ENCODE data around the gene EXOC6B.

The EXOC6B gene

GRCh38 chr2:72185206-72185605 is 640.6 kb downstream of the EXOC6B start:
- Histone ChIP-seq H3K27ac (ENCODE audit: low read depth, low read length) (no peak overlapping the region), H4K5ac (ENCODE audit: low read length) (no peak overlapping the region), H4K8ac (ENCODE audit: low read depth, low read length) (no peak overlapping the region), H3K79me1 (ENCODE audit: low read length) (no peaks in the 10 kb centered on the region), H3K4ac (ENCODE audit: low read depth, low read length) (no peak overlapping the region), H3K9ac (ENCODE audit: low read length) (no peak overlapping the region), H2BK15ac (replicated peaks; ENCODE audit: low read depth) (no peak overlapping the region), H3K36me3 (ENCODE audit: control insufficient read depth, insufficient read depth, low read length) (no peaks in the 10 kb centered on the region), H3K4me3 (ENCODE audit: low read length) (no peak overlapping the region), H3K79me2 (ENCODE audit: control insufficient read depth, insufficient read depth, low read length) (no peaks in the 10 kb centered on the region), H3K56ac (ENCODE audit: low read length) (no peak overlapping the region), H3K23ac (ENCODE audit: low read length) (no peak overlapping the region), H2BK120ac (ENCODE audit: low read depth, low read length) (no peak overlapping the region), H2BK5ac (ENCODE audit: low read length) (no peak overlapping the region), H2AK5ac (ENCODE audit: low read length) (no peak overlapping the region), H3K27me3 (ENCODE audit: insufficient read depth, low read length, poor library complexity) (no peaks in the 10 kb centered on the region), H3K18ac (ENCODE audit: low read length) (no peak overlapping the region), H3K4me2 (ENCODE audit: low read length) (no peak overlapping the region), H3K4me1 (ENCODE audit: control insufficient read depth, low read depth, low read length) (no peaks in the 10 kb centered on the region)
- no peak for DNase-seq
- no CpG with 5 or more reads among the region's 1 CpG for whole genome bisulfite sequencing (ENCODE audit: extremely low coverage, insufficient coverage, low lambda C conversion rate)

DNA sequence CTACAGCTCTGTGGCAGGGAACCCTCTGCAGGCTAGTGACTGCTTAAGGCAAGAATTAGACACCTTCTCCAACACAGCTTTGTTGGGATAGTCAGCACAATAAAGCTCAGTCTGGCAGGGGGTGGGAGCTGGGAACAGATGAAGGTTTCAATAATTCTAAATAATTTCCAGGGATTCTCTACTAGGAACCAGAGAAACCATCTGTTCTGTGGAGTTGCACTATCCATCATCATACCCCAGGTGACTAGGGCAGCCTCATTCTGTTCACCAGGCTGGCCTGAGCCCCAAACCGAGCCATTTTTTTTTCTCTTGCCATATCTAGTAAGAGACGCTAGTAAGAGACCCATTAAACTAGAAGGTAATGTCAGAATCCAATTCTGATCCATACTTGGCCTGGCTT is 642.4 kb downstream of the EXOC6B start:
- Histone ChIP-seq H3K27ac (ENCODE audit: low read depth, low read length) (no peak overlapping the region), H3K4me3 (ENCODE audit: low read length) (no peak overlapping the region), H3K36me3 (ENCODE audit: control insufficient read depth, insufficient read depth, low read length) (no peaks in the 10 kb centered on the region), H3K27me3 (ENCODE audit: insufficient read depth, low read length, poor library complexity) (no peaks in the 10 kb centered on the region), H2AK5ac (ENCODE audit: low read length) (no peak overlapping the region), H2BK15ac (replicated peaks; ENCODE audit: low read depth) (no peak overlapping the region), H3K23ac (ENCODE audit: low read length) (no peak overlapping the region), H2BK120ac (ENCODE audit: low read depth, low read length) (no peak overlapping the region), H3K4me1 (ENCODE audit: control insufficient read depth, low read depth, low read length) (no peaks in the 10 kb centered on the region), H3K56ac (ENCODE audit: low read length) (no peak overlapping the region), H3K4me2 (ENCODE audit: low read length) (no peak overlapping the region), H3K9ac (ENCODE audit: low read length) (no peak overlapping the region), H2BK5ac (ENCODE audit: low read length) (no peak overlapping the region), H3K79me2 (ENCODE audit: control insufficient read depth, insufficient read depth, low read length) (no peaks in the 10 kb centered on the region), H3K4ac (ENCODE audit: low read depth, low read length) (no peak overlapping the region), H3K18ac (ENCODE audit: low read length) (no peak overlapping the region), H3K79me1 (ENCODE audit: low read length) (no peaks in the 10 kb centered on the region), H4K8ac (ENCODE audit: low read depth, low read length) (no peak overlapping the region), H4K5ac (ENCODE audit: low read length) (no peak overlapping the region)
- no CpG with 5 or more reads among the region's 2 CpGs for WGBS (ENCODE audit: extremely low coverage, insufficient coverage, low lambda C conversion rate)
- DNase-seq: no peak

GRCh38 chr2:72183016-72183415 is 642.8 kb downstream of the EXOC6B start:
- no peak overlapping the region for H3K18ac ChIP-seq (ENCODE audit: low read length)
- no peaks in the 10 kb centered on the region for H3K79me2 ChIP-seq (ENCODE audit: control insufficient read depth, insufficient read depth, low read length)
- H3K36me3 ChIP-seq (ENCODE audit: control insufficient read depth, insufficient read depth, low read length): no peaks in the 10 kb centered on the region
- no peak overlapping the region for H3K56ac ChIP-seq (ENCODE audit: low read length)
- H4K8ac ChIP-seq (ENCODE audit: low read depth, low read length): no peak overlapping the region
- no peak overlapping the region for H3K4me3 ChIP-seq (ENCODE audit: low read length)
- H2AK5ac ChIP-seq (ENCODE audit: low read length): no peak overlapping the region
- H3K27me3 ChIP-seq (ENCODE audit: insufficient read depth, low read length, poor library complexity): no peaks in the 10 kb centered on the region
- no peak overlapping the region for H4K5ac ChIP-seq (ENCODE audit: low read length)
- H3K79me1 ChIP-seq (ENCODE audit: low read length): no peaks in the 10 kb centered on the region
- no peak overlapping the region for H3K9ac ChIP-seq (ENCODE audit: low read length)
- no peak overlapping the region for H3K23ac ChIP-seq (ENCODE audit: low read length)
- no peak for DNase-seq
- no peak overlapping the region for H2BK15ac ChIP-seq (replicated peaks; ENCODE audit: low read depth)
- no peak overlapping the region for H2BK120ac ChIP-seq (ENCODE audit: low read depth, low read length)
- no peak overlapping the region for H2BK5ac ChIP-seq (ENCODE audit: low read length)
- H3K27ac ChIP-seq (ENCODE audit: low read depth, low read length): no peak overlapping the region
- H3K4me1 ChIP-seq (ENCODE audit: control insufficient read depth, low read depth, low read length): no peaks in the 10 kb centered on the region
- no peak overlapping the region for H3K4ac ChIP-seq (ENCODE audit: low read depth, low read length)
- no peak overlapping the region for H3K4me2 ChIP-seq (ENCODE audit: low read length)

- Histone ChIP-seq H2BK5ac (ENCODE audit: low read length) (no peak overlapping the region), H3K4me2 (ENCODE audit: low read length) (no peak overlapping the region), H3K27me3 (ENCODE audit: insufficient read depth, low read length, poor library complexity) (no peaks in the 10 kb centered on the region), H3K23ac (ENCODE audit: low read length) (no peak overlapping the region), H3K79me2 (ENCODE audit: control insufficient read depth, insufficient read depth, low read length) (no peaks in the 10 kb centered on the region), H3K56ac (ENCODE audit: low read length) (no peak overlapping the region), H2BK15ac (replicated peaks; ENCODE audit: low read depth) (no peak overlapping the region), H3K4ac (ENCODE audit: low read depth, low read length) (no peak overlapping the region), H3K79me1 (ENCODE audit: low read length) (no peaks in the 10 kb centered on the region), H3K4me3 (ENCODE audit: low read length) (no peak overlapping the region), H3K27ac (ENCODE audit: low read depth, low read length) (no peak overlapping the region), H2AK5ac (ENCODE audit: low read length) (no peak overlapping the region), H4K8ac (ENCODE audit: low read depth, low read length) (no peak overlapping the region), H4K5ac (ENCODE audit: low read length) (no peak overlapping the region), H3K4me1 (ENCODE audit: control insufficient read depth, low read depth, low read length) (no peaks in the 10 kb centered on the region), H2BK120ac (ENCODE audit: low read depth, low read length) (no peak overlapping the region), H3K18ac (ENCODE audit: low read length) (no peak overlapping the region), H3K36me3 (ENCODE audit: control insufficient read depth, insufficient read depth, low read length) (no peaks in the 10 kb centered on the region), H3K9ac (ENCODE audit: low read length) (no peak overlapping the region)
- DNase-seq: no peak
- no CpG with 5 or more reads among the region's 4 CpGs for WGBS (ENCODE audit: extremely low coverage, insufficient coverage, low lambda C conversion rate)
Observed at GRCh38 chr2:72182547-72182946, 643.3 kb downstream of the EXOC6B start.

- no peak overlapping the region for H2BK120ac ChIP-seq (ENCODE audit: low read depth, low read length)
- H3K79me1 ChIP-seq (ENCODE audit: low read length): no peaks in the 10 kb centered on the region
- H4K5ac ChIP-seq (ENCODE audit: low read length): no peak overlapping the region
- no peak overlapping the region for H3K56ac ChIP-seq (ENCODE audit: low read length)
- no peak overlapping the region for H3K4me3 ChIP-seq (ENCODE audit: low read length)
- H3K4ac ChIP-seq (ENCODE audit: low read depth, low read length): no peak overlapping the region
- H3K18ac ChIP-seq (ENCODE audit: low read length): no peak overlapping the region
- no peaks in the 10 kb centered on the region for H3K27me3 ChIP-seq (ENCODE audit: insufficient read depth, low read length, poor library complexity)
- no peak overlapping the region for H4K8ac ChIP-seq (ENCODE audit: low read depth, low read length)
- no peak overlapping the region for H2BK5ac ChIP-seq (ENCODE audit: low read length)
- H2AK5ac ChIP-seq (ENCODE audit: low read length): no peak overlapping the region
- H3K79me2 ChIP-seq (ENCODE audit: control insufficient read depth, insufficient read depth, low read length): no peaks in the 10 kb centered on the region
- WGBS (ENCODE audit: extremely low coverage, insufficient coverage, low lambda C conversion rate): no CpG with 5 or more reads among the region's 2 CpGs
- H3K4me2 ChIP-seq (ENCODE audit: low read length): no peak overlapping the region
- H3K4me1 ChIP-seq (ENCODE audit: control insufficient read depth, low read depth, low read length): no peaks in the 10 kb centered on the region
- H3K27ac ChIP-seq (ENCODE audit: low read depth, low read length): peak overlapping the region; percentile 29
- no peak overlapping the region for H3K9ac ChIP-seq (ENCODE audit: low read length)
- H3K36me3 ChIP-seq (ENCODE audit: control insufficient read depth, insufficient read depth, low read length): no peaks in the 10 kb centered on the region
- peak; percentile 71 for DNase-seq
- no peak overlapping the region for H3K23ac ChIP-seq (ENCODE audit: low read length)
- H2BK15ac ChIP-seq (replicated peaks; ENCODE audit: low read depth): no peak overlapping the region
Observed at GRCh38 chr2:72181616-72182015, 644.2 kb downstream of the EXOC6B start.

GRCh38 chr2:72180351-72180750 is 645.5 kb downstream of the EXOC6B start:
- no peak overlapping the region for H3K27ac ChIP-seq (ENCODE audit: low read depth, low read length)
- H3K56ac ChIP-seq (ENCODE audit: low read length): no peak overlapping the region
- no peak overlapping the region for H3K4me2 ChIP-seq (ENCODE audit: low read length)
- no peaks in the 10 kb centered on the region for H3K27me3 ChIP-seq (ENCODE audit: insufficient read depth, low read length, poor library complexity)
- no peak overlapping the region for H2AK5ac ChIP-seq (ENCODE audit: low read length)
- no peak overlapping the region for H2BK5ac ChIP-seq (ENCODE audit: low read length)
- DNase-seq: no peak
- H2BK120ac ChIP-seq (ENCODE audit: low read depth, low read length): no peak overlapping the region
- H4K8ac ChIP-seq (ENCODE audit: low read depth, low read length): no peak overlapping the region
- H3K79me2 ChIP-seq (ENCODE audit: control insufficient read depth, insufficient read depth, low read length): no peaks in the 10 kb centered on the region
- H3K36me3 ChIP-seq (ENCODE audit: control insufficient read depth, insufficient read depth, low read length): no peaks in the 10 kb centered on the region
- no peak overlapping the region for H4K5ac ChIP-seq (ENCODE audit: low read length)
- H2BK15ac ChIP-seq (replicated peaks; ENCODE audit: low read depth): no peak overlapping the region
- no peak overlapping the region for H3K9ac ChIP-seq (ENCODE audit: low read length)
- H3K18ac ChIP-seq (ENCODE audit: low read length): no peak overlapping the region
- WGBS (ENCODE audit: extremely low coverage, insufficient coverage, low lambda C conversion rate): no CpG with 5 or more reads among the region's 1 CpG
- no peak overlapping the region for H3K4me3 ChIP-seq (ENCODE audit: low read length)
- H3K4me1 ChIP-seq (ENCODE audit: control insufficient read depth, low read depth, low read length): no peaks in the 10 kb centered on the region
- no peaks in the 10 kb centered on the region for H3K79me1 ChIP-seq (ENCODE audit: low read length)
- no peak overlapping the region for H3K23ac ChIP-seq (ENCODE audit: low read length)
- H3K4ac ChIP-seq (ENCODE audit: low read depth, low read length): no peak overlapping the region
